Activated naive CD4-positive, alpha-beta T cell (primary cell): ENCODE results near the gene GSTM3.

ENCODE experiments used
- DNase-seq, 4 experiments: peaks; one replicate each; lab custom pipeline; 2025; lab: John Stamatoyannopoulos, UW

GSTM3 gene

DNA sequence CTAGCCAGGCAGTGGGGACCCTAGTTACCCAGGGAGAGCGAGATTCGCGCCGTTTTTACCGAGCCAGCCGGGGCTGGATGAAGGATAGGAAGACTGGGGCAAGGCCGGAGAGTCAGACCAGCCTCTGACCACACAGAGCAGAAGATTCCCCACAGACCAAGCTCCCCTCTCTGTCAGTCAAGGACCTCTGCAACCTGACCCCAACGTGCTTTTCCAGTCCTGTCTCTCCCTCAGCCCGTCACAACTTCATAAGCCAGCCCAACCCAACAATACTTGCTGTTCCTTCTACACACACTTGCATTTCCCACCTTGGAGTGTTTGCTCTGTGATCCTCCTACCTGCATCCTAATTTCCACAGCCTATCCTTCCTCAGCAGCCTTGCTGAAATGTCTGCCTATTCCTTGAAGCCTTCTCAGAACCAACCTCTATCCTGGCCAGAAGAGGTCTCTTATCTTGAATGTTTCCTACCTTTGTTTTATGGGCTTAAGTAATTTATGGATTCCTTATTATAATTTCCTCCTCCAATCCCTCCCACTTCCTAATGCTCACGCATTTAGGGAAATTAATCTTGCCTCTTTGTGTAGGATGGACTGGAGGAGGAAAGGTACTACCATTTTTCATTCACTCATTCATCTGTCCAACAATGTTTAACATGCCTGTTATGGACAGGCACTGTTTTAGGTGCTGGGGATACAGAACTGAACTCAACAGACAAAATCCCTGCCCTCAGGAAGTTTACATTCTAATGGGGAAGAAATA, at the start of gene GSTM3:
Gene GSTM3, minus strand, starts transcription at position 424 of the 759 bp plus-strand sequence. CDS start 751 bp downstream, outside the sequence.
- no peak for DNase-seq

GRCh38 chr1:109790329-109790728, 49.5 kb upstream of the GSTM3 start:
- no peak for DNase-seq

DNA sequence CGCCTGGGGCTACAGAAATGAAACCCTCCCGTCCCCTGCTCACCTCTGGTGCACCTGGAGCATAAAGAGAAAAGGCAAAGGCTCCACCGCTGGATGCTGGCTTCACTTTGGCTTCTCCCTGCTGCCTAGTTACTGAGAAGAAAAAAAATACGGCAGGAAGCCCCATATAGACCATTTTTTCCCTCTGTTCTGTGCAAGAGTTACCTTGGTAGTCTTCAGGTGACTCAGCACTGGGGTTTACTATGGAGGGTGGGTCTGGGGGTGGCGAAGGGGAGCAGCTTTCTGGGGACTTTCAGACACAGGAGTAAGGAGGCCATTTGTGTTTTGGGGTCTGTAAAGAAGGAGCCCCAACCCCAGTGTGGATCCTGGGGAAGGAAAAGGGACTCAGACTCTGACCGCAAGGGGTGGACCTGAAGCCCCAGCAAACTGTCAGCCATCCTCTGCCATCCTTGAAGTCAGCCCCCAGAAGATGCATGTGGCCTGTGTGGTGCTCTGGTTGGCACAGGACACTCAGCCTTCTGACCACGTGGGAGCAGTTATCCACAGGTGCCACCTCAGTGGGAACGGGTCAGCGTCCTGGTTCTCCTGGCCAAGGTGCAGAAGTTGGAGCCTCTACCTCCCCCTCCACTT, 48.8 kb upstream of the GSTM3 start:
- no peak for DNase-seq

DNA sequence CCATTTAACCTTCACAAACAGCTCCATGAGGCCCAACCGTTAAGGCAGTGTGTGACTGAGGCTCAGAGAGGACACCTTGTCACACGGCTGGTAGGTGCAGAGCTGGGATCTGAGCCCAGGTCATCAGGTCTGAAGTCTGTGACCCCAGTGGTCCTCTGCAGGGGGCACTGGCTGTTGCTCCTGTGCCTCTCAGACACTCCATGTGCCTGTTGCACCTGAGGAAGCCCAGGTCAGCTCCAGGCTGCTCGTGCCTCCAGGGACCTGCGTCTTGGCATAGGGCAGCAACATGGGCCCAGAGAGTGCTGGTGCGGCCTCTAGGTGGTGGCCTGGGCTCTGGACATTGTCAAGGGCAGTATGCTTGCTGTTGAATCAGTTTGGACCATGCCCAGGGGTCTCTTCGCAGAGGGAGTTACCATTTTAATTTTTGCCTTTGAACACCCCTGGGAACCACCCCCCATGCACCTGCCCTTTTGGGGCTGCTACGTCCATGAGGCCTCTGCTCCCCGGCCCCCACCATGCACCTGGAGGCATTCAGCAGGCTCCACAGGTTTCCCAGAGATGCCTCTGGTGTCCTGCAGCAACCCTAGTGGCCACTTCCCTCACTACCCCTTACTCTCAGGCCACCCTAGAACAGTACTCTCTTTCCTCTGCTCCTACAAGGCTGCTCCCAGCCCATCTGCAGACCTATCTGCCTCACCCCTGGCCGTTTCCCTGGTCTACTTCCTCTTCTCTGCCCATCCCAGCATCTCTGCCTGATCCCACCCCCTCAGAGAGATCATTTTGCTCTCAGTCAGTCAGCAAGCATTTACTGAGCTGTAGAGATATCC, 48.1 kb upstream of the GSTM3 start:
- no peak for DNase-seq

DNA sequence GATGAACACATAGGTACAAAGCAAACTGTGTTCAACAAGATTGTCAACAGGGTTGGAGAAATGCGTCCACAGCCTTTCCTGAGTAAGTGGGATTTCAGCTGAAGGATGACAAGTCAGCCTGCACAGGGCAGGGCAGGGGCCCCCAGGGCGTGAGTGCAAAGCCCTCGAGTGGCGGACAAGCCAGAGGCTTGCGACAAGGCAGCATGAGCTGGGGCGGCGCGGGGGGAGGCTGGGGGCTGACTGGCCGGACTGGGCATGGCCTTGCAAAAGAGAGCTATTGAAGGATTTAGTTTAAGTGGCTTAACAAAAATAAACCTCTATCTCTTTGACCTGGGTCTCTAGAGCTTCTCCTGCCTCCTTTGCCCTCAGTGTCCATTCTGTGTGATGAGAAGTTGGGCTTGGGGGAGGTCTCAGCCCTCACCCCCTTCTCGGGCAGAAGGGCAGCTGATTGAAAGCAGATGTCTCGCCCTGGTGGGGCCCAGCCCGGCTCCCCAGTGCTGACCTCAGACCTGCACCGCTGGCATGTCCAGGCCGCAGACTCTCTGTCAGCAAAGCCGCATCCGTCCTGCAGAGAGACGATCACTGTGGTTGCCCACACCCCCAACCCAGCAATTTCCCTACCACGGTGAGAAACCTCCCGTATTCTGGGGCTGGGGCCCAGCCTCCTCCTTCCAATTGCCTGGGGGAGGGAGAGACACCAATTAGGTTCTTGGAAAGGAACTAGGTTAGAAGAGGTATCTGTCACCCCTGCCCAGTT, 47.2 kb upstream of the GSTM3 start:
- DNase-seq, result no peak

GRCh38 chr1:109787211-109787844, 46.5 kb upstream of the GSTM3 start:
- DNase-seq, result no peak

GRCh38 chr1:109786531-109787021, 45.7 kb upstream of the GSTM3 start:
- no peak for DNase-seq

- no peak for DNase-seq
These were observed 45.3 kb upstream of the GSTM3 start for GRCh38 chr1:109786112-109786480.

GRCh38 chr1:109785446-109786111, 44.7 kb upstream of the GSTM3 start:
- no peak for DNase-seq

- no peak for DNase-seq
These were observed 43.9 kb upstream of the GSTM3 start for GRCh38 chr1:109784551-109785252.

DNA sequence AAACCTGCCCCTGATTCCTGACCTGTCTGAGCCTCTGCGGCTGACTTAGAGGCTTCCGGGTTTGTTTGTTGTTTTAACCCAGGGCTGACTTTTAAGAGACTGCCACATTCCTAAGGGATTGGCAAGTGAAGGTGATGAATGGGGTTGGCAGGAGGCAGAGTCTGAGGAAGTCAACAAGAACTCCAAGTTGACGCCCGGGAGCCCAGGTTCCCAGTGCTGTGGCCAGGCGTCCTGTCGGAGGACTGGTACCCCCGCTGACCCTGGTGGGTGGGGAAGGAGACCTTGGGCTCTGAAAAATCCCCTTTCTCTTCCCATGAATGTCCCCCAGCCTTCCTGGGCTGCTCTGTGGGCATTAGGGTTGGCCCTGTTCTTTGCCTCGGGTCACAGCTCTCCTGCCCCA, 42.6 kb upstream of the GSTM3 start:
- DNase-seq, result no peak

DNA sequence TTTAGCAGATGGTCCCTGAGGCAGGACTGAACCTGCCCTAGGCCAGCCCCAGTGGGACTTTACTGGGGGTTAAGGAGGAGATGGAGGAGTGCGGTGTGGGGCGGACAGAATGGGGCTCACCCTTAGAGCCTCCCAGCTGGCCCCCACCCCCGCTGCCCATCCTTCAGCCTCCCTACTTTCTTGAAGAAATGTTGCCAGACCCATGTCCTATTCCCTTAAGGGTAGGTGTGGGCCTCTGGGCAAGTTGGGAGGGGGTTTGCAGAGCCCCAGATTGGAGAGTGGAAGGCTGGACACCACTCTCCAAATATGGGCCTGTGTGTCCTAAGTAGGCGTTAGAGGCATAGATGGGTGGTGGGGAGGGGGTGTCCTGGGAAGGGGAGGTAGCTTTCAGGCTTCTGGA, 42.1 kb upstream of the GSTM3 start:
- no peak for DNase-seq

DNA sequence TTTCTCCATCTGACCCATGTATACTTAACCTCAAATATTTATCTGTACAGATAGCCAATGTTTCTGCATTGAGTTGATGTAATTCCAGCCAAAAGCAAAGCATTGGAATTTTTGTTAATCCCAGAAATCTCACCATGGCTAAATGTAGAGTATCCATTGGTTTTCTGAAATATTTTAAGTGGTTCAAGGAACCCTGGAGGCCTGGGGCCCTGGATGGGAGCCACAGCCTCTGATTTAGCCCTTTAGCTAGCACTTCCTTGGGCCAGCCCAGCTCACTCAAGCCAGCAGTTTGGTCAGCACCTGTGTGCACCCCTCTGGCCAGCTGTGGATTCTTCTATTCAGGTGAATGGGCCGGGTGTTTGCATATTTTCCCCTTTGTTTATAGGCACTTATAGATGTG, 41.7 kb upstream of the GSTM3 start:
- no peak for DNase-seq

DNA sequence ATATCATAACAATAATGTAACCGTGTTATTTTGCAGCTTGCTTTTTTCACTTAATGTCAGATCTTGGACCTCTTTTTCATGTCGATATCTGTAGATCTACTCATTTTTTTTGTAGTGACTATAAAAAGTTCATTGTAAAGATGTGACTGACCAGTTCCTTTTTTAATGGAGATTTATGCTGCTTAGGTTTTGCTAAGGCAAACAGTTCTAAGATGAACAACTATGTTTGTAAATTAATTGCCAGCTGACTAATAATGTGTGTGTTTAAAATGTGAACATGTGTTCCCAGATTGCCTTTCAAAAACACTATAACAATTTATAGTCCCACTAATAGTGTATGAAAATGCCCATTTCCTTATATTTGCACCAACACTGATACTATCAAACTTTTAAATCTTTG, 41.0 kb upstream of the GSTM3 start:
- DNase-seq, result no peak

DNA sequence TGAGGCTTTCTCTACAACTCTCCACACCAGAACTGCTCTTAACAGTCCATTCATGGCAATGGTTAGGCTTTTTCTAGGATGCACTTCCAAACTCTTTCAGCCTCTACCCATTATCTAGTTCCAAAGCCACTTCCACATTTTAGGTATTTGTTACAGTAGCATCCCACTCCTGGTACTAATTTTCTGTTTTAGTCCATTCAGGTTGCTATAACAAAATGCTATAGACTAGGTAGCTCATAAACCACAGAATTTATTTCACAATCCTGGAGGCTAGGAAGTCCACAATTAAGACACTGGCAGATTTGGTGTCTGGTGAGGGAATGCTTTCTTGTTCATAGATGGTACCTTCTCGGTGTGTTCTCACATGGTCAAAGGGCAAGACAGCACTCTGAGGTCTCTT, 40.1 kb upstream of the GSTM3 start:
- no peak for DNase-seq

DNA sequence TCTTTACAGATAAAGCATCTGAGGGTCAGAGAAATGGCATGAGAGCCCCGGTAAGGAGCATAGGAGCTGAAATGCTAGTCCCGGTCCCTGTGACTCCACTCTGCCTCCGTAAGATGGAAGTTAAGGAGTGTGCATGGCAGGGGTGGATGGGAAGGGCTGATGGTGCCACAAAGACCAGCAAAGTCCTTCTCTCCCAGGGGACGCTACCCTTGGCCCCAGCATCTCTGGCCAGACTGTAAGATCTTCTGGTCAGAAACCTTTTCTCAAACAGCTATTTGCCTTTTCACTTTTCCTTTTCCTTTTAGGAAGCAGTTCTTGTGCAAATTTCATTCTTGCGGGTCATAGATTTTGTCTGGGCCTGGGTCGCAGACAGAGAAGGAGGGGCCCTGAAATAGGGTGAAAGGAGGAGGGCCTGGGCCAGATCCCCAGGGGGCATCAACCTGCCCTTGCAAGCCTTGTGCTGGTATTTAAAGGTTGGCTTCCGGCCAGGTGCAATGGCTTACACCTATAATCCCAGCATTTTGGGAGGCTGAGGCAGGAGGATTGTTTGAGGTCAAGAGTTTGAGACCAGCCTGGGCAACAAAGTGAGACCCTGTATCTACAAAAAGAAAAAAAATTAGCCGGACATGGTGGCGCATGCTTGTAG, 37.3 kb upstream of the GSTM3 start:
- DNase-seq, result no peak

DNA sequence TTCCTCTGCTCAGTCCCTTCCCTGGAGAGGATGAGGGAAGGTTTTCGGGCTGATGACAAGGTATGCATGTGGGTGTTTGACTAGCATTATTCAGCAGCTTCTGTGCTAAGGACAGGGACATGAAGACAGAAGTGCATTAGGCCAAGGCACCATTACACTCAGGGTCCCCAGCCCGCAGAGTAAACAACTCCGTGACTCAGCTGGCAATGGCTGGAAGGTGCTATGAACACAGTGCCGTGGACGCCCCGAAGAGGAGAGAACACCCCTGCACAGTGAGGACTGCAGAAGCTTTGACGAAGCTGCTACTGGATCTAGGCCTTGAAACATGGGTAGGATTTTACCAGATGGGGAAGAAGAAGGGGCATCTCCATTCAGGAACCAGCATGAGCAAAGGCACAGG, 36.6 kb upstream of the GSTM3 start:
- no peak for DNase-seq

DNA sequence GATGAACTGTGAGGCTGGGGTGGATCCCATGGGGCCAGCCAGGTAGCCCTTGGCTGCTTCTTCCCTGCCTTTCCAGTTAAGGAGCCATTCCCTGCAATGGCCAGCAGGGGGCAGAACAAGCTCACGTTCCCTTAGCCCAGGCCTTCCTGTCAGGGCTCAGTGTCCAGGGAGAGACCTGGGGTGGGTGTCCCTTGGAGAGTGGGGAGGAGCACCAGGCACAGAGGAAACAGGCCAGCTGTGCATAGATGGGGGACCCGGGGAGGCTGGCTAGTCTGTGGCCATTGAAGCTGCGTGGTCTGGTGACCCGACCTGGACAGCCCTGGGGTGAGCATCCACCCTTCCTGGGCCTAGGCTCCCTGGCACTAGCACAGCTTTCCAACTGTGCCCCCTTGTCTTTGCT, 36.1 kb upstream of the GSTM3 start:
- DNase-seq, result peak; percentile 39 to 61 (median 52)

DNA sequence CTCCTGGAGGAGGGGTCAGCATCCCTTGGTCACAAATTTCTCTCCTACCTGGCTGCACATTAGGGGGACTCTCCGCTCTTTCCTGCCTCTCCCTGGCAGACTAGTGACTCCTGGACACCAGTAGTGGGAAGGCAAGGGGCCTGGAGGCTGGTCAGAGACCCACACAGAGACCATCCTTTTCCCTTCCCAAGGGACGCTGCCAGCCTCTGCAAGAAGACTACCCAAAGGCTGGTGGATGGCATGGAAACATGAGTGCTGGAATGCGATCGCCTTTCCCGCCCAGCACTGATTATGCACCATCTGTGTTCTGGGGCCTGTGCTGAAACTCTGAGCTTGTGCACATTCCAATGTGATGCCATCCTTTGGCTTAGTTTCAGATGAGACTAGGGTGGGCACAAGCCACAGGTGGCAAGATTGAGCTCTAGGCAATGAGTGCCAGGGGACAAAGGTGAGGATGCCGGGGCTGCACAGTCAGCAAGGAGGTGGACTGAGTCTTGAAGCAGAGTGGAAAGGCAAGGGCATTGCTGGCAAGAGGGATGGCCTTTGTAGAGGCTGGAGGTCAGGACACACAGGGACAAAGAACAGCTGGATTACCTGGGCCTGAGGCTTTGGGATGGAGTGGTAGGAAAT, 35.5 kb upstream of the GSTM3 start:
- no peak for DNase-seq
